A673 (cell line): ENCODE data around the gene PHF19. TPM values are rescaled to one million over a fixed set of nuclear protein-coding genes. Genes with fewer than 3 reads are reported as not detected.

Experiments used
- BruUV-seq: library from RNA; stranded (reverse); fragments of 400-500 nt; replicated peaks from 2 replicates; lab custom pipeline; 2021; lab: Mats Ljungman, UMichigan
- CTCF ChIA-PET: fragments of 300-600 bp; sonication (Branson Sonifier 250); formaldehyde crosslinking; loops from one replicate; lab custom pipeline; 2022; ENCODE audit warnings: antibody characterized with exemption; lab: Charles Lee
- POLR2A ChIA-PET: fragments of 300-600 bp; sonication (Branson Sonifier 250); formaldehyde crosslinking; loops from one replicate; lab custom pipeline; 2022; ENCODE audit warnings: antibody characterized with exemption; ENCODE audit not compliant: low non-redundant PET; lab: Charles Lee
- DNase-seq: peaks from one replicate; pipeline ENCODE4 v3.0.0-alpha.2; 2015; ENCODE audit warnings: low spot score
- H3K27ac ChIP-seq: fragments of 200-600 bp; sonication (generic); 2 replicates; pipeline ENCODE4 v1.5.1; 2016; ENCODE audit warnings: mixed run types, low read depth, mild to moderate bottlenecking, mixed read lengths, antibody characterized with exemption, low read length; ENCODE audit not compliant: poor library complexity, severe bottlenecking
- H3K27me3 ChIP-seq: fragments of 200-600 bp; sonication (generic); replicated peaks from 2 replicates; pipeline ENCODE4 v1.6.1; 2017; ENCODE audit warnings: mixed run types, low read depth, mild to moderate bottlenecking, mixed read lengths, antibody characterized with exemption, low read length; ENCODE audit not compliant: insufficient read depth, poor library complexity
- H3K36me3 ChIP-seq: fragments of 200-600 bp; sonication (generic); 2 replicates; pipeline ENCODE4 v1.6.1; 2016; ENCODE audit warnings: mixed run types, mild to moderate bottlenecking, mixed read lengths, antibody characterized with exemption, low read length; ENCODE audit not compliant: insufficient read depth, poor library complexity, severe bottlenecking
- H3K4me1 ChIP-seq: fragments of 200-600 bp; sonication (generic); 2 replicates; pipeline ENCODE4 v1.6.1; 2017; ENCODE audit warnings: mixed run types, mild to moderate bottlenecking, mixed read lengths, antibody characterized with exemption, low read length; ENCODE audit not compliant: insufficient read depth, poor library complexity, severe bottlenecking
- H3K4me3 ChIP-seq: fragments of 200-600 bp; sonication (generic); 2 replicates; pipeline ENCODE4 v1.5.1; 2016; ENCODE audit warnings: low read depth, mixed run types, mild to moderate bottlenecking, mixed read lengths, low read length; ENCODE audit not compliant: poor library complexity, severe bottlenecking
- H3K9me3 ChIP-seq: fragments of 200-600 bp; sonication (generic); 2 replicates; pipeline ENCODE4 v1.6.1; 2016; ENCODE audit warnings: mixed run types, low read depth, mild to moderate bottlenecking, mixed read lengths, antibody characterized with exemption, low read length; ENCODE audit not compliant: poor library complexity, severe bottlenecking
- EZH2 ChIP-seq: fragments of 200-600 bp; sonication (generic); IDR thresholded peaks from 2 replicates; pipeline ENCODE4 v1.6.1; 2017; ENCODE audit warnings: borderline replicate concordance, low read depth, mild to moderate bottlenecking, mixed read lengths, antibody characterized with exemption, low read length; ENCODE audit not compliant: poor library complexity, severe bottlenecking
- intact Hi-C: fragments of 100-400 bp; cut with micrococcal nuclease; formaldehyde crosslinking; loops from one replicate; pipeline ENCODE4 v1.10.0; 2022; ENCODE audit not compliant: unreplicated experiment
- total RNA-seq: library from RNA; stranded (reverse); gene quantifications from 2 replicates; pipeline ENCODE4 v1.2.3, GENCODE V29; 2021
- TF ChIP-seq, protein P1 (sequence below): fragments of 300-800, 200-600 bp; sonication (generic); conservative IDR thresholded peaks from 2 replicates; pipeline ENCODE4 v1.5.1; 2017; ENCODE audit warnings: low read depth, mild to moderate bottlenecking, antibody characterized with exemption, low read length, moderate library complexity, mixed read lengths

Gene PHF19
- total RNA-seq, 1 experiment from 2014 or later: 75.7 TPM

DNA sequence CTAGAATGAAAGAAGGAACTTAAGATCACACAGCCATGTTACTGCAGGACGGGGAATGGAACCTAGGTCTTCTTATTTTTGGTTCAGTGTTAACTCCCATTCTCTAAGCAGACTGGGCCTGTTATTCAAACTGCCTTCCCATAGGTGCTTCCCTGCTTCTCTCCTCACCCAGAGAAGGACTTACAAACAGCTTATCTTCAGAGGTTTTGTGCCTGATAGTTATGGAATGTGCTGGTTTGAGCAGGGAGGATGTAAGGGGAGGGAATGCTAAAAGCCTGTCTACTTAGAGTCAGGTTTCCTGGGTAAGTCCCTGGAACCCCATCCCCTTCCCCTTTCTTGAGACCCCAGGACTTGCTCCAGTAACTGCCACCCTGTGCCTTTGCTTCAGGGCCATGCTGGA, 30.1 kb downstream of the PHF19 start:
- Histone ChIP-seq H3K36me3 (no peaks in the 10 kb centered on the region), H3K9me3 (no peaks in the 10 kb centered on the region), H3K4me1 (peaks cover 2% of the 10 kb centered on the region), H3K4me3 (no peak overlapping the region), H3K27ac (no peak overlapping the region), H3K27me3 (no peaks in the 10 kb centered on the region)
- POLR2A ChIA-PET: no interaction called here
- CTCF ChIA-PET: no interaction called here
- no peak for DNase-seq
- intact Hi-C loops: no loop called here
- no TSS peak for BruUV-seq
- no peak for TF ChIP-seq EZH2
- TF ChIP-seq, protein P1, sequence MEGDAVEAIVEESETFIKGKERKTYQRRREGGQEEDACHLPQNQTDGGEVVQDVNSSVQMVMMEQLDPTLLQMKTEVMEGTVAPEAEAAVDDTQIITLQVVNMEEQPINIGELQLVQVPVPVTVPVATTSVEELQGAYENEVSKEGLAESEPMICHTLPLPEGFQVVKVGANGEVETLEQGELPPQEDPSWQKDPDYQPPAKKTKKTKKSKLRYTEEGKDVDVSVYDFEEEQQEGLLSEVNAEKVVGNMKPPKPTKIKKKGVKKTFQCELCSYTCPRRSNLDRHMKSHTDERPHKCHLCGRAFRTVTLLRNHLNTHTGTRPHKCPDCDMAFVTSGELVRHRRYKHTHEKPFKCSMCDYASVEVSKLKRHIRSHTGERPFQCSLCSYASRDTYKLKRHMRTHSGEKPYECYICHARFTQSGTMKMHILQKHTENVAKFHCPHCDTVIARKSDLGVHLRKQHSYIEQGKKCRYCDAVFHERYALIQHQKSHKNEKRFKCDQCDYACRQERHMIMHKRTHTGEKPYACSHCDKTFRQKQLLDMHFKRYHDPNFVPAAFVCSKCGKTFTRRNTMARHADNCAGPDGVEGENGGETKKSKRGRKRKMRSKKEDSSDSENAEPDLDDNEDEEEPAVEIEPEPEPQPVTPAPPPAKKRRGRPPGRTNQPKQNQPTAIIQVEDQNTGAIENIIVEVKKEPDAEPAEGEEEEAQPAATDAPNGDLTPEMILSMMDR: no peak

DNA sequence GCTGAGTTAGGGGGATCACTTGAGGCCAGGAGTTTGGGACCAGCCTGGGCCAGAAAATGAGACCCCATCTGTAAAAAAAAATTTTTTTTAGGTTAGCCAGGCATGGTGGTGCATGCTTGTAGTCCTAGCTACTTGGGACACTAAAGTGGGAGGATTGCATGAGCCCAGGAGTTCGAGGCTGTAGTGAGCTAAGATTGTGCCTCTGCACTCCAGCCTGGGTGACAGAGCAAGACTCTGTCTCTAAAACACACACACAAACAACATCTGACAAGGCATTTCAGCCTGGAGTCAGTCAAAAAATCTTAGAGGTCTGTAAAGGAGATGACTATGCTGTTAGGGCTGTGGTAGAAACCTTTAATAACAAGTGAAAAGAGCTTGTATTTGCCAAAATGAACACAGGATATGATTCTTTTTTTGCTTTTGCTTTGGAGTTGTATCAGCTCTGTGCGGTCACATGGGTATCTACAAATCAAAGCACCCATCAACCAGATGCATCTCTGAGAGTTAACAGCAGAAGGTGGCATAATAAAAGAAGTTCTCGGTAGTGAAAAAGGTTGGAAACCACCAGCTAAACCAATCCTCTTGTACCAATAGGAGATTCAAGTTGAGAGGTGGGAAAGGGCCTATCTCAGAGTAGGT, 30.6 kb downstream of the PHF19 start:
- DNase-seq: no peak
- H3K9me3 ChIP-seq: no peaks in the 10 kb centered on the region
- no TSS peak for BruUV-seq
- ChIA-PET POLR2A (no interaction called here), CTCF (no interaction called here)
- H3K27ac ChIP-seq: no peak overlapping the region
- H3K4me3 ChIP-seq: no peak overlapping the region
- H3K27me3 ChIP-seq: no peaks in the 10 kb centered on the region
- TF ChIP-seq, protein P1: no peak
- TF ChIP-seq EZH2: no peak
- H3K4me1 ChIP-seq: peaks cover 4% of the 10 kb centered on the region
- intact Hi-C loops: no loop called here
- no peaks in the 10 kb centered on the region for H3K36me3 ChIP-seq

DNA sequence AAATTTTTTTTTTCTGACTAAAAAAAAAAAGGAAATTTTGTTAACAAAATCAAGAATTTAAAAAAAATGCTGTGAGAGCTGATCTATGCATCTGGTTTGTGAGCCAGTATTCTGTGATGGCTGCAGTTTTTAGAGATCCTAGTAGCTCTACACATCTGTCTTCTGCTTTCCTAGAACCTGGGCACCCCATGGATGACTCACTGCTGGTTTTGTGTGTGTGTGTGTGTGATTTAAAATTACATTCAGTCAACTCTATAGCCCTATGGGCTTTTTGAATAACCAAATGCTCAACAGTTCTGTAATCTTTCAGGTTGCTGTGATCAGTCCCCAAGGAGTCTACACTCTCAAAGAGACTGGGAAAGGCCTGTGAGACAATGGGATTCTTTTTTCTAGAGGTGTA, 31.7 kb downstream of the PHF19 start:
- POLR2A ChIA-PET: interaction anchor here (0.5 kb wide), 1 partner anchor 136 kb away, joined by 9 read pairs; no protein-coding TSS in a partner anchor
- no TSS peak for BruUV-seq
- no peak for DNase-seq
- no peak overlapping the region for H3K27ac ChIP-seq
- H3K27me3 ChIP-seq: no peaks in the 10 kb centered on the region
- no peak overlapping the region for H3K4me3 ChIP-seq
- no peaks in the 10 kb centered on the region for H3K9me3 ChIP-seq
- TF ChIP-seq EZH2: no peak
- TF ChIP-seq, protein P1: no peak
- CTCF ChIA-PET: no interaction called here
- peaks cover 4% of the 10 kb centered on the region for H3K4me1 ChIP-seq
- intact Hi-C loops: no loop called here
- no peaks in the 10 kb centered on the region for H3K36me3 ChIP-seq
